Measurements from ENCODE around the gene ZBTB2. TPM values are rescaled to one million over a fixed set of nuclear protein-coding genes. Genes with fewer than 3 reads are reported as not detected.

The ZBTB2 gene
- total and polyA plus RNA-seq, 2 donors from 2014 or later: 6.0 to 11.2 TPM

GRCh38 chr6:151372164-151372563 lies 19.2 kb downstream of the ZBTB2 start:
- Histone ChIP-seq H3K36me3 (ENCODE audit: control insufficient read depth in 2 of 3, insufficient read depth in 3 of 3, low read length in 3 of 3) (peaks cover 6 to 19% (median 8%) of the 10 kb centered on the region in 3 donors), H3K9ac (ENCODE audit: low read length in 3 of 3) (no peak overlapping the region), H3K4me1 (ENCODE audit: control insufficient read depth in 2 of 3, insufficient read depth in 2 of 3, low read depth in 1 of 3, low read length in 3 of 3) (no peaks in the 10 kb centered on the region), H3K4me3 (ENCODE audit: low read length in 3 of 3) (no peak overlapping the region), H3K27ac (ENCODE audit: low read depth in 2 of 2, low read length in 2 of 2) (no peak overlapping the region), H3K9me3 (ENCODE audit: control insufficient read depth in 2 of 3, insufficient read depth in 1 of 3, low read length in 3 of 3) (no peaks in the 10 kb centered on the region), H3K27me3 (ENCODE audit: control insufficient read depth, insufficient read depth, low read length) (no peaks in the 10 kb centered on the region)
- no peak for FAIRE-seq
- intact Hi-C loops (cut with DNase I): no loop called here
- DNase-seq: no peak
- TF ChIP-seq CTCF (IDR thresholded peaks at IDR 0.05; ENCODE audit: borderline replicate concordance, extremely low read depth, insufficient read depth): no peak

DNA sequence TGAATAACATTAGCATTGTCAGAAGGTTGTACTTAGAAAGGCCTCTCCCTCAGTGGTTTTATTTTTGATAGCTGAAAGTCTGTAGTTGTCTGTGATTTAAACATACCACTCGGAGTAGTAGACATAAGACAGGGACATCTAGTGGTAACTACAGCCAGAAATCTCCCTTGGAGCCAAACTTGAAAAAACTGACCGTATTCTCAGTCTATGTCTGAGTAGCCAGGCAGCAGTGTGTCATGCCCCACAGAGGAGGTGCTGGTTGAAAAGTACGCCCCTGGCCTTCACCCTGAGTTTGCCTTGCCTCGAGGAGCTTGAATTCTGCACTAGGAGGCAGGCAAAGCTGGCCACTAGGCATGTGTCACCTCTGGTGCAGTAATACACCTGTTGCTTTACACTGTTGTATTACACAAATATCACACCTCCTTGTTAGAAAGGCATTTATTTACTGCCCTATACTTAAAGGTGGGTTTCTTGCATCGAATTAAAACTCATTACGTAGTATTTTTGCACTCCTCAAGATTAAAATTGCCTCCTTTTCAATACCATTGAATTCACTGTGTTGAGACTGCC lies 20.8 kb downstream of the ZBTB2 start:
- Histone ChIP-seq H3K9me3 (ENCODE audit: control insufficient read depth in 2 of 3, insufficient read depth in 1 of 3, low read length in 3 of 3) (no peaks in the 10 kb centered on the region), H3K36me3 (ENCODE audit: control insufficient read depth in 2 of 3, insufficient read depth in 3 of 3, low read length in 3 of 3) (peaks cover 9 to 30% (median 19%) of the 10 kb centered on the region in 3 donors), H3K4me1 (ENCODE audit: control insufficient read depth in 2 of 3, insufficient read depth in 2 of 3, low read depth in 1 of 3, low read length in 3 of 3) (no peaks in the 10 kb centered on the region), H3K27me3 (ENCODE audit: control insufficient read depth, insufficient read depth, low read length) (no peaks in the 10 kb centered on the region), H3K9ac (ENCODE audit: low read length in 3 of 3) (no peak overlapping the region), H3K27ac (ENCODE audit: low read depth in 2 of 2, low read length in 2 of 2) (no peak overlapping the region), H3K4me3 (ENCODE audit: low read length in 3 of 3) (no peak overlapping the region)
- FAIRE-seq (no peak), DNase-seq (peak in 1 of 5 donors; percentile 42)
- no peak for TF ChIP-seq CTCF (IDR thresholded peaks at IDR 0.05; ENCODE audit: borderline replicate concordance, extremely low read depth, insufficient read depth)
- intact Hi-C loops (cut with DNase I): no loop called here

GRCh38 chr6:151365233-151365632 lies 26.1 kb downstream of the ZBTB2 start:
- Histone ChIP-seq H3K9ac (ENCODE audit: low read length in 3 of 3) (no peak overlapping the region), H3K27me3 (ENCODE audit: control insufficient read depth, insufficient read depth, low read length) (no peaks in the 10 kb centered on the region), H3K4me1 (ENCODE audit: control insufficient read depth in 2 of 3, insufficient read depth in 2 of 3, low read depth in 1 of 3, low read length in 3 of 3) (no peaks in the 10 kb centered on the region), H3K27ac (ENCODE audit: low read depth in 2 of 2, low read length in 2 of 2) (no peak overlapping the region), H3K9me3 (ENCODE audit: control insufficient read depth in 2 of 3, insufficient read depth in 1 of 3, low read length in 3 of 3) (no peaks in the 10 kb centered on the region), H3K36me3 (ENCODE audit: control insufficient read depth in 2 of 3, insufficient read depth in 3 of 3, low read length in 3 of 3) (peaks cover 3 to 23% (median 19%) of the 10 kb centered on the region in 3 donors), H3K4me3 (ENCODE audit: low read length in 3 of 3) (no peak overlapping the region)
- FAIRE-seq (no peak), DNase-seq (no peak)
- intact Hi-C loops (cut with DNase I): no loop called here
- TF ChIP-seq CTCF (IDR thresholded peaks at IDR 0.05; ENCODE audit: borderline replicate concordance, extremely low read depth, insufficient read depth): no peak

- H3K4me3 ChIP-seq (ENCODE audit: low read length in 3 of 3): no peak overlapping the region
- FAIRE-seq (no peak), DNase-seq (no peak)
- intact Hi-C loops (cut with DNase I): no loop called here
- H3K27ac ChIP-seq (ENCODE audit: low read depth in 2 of 2, low read length in 2 of 2): no peak overlapping the region
- H3K4me1 ChIP-seq (ENCODE audit: control insufficient read depth in 2 of 3, insufficient read depth in 2 of 3, low read depth in 1 of 3, low read length in 3 of 3): no peaks in the 10 kb centered on the region
- no peak for TF ChIP-seq CTCF (IDR thresholded peaks at IDR 0.05; ENCODE audit: borderline replicate concordance, extremely low read depth, insufficient read depth)
- H3K36me3 ChIP-seq (ENCODE audit: control insufficient read depth in 2 of 3, insufficient read depth in 3 of 3, low read length in 3 of 3): peaks cover 0 to 8% (median 6%) of the 10 kb centered on the region in 3 donors
- no peak overlapping the region for H3K9ac ChIP-seq (ENCODE audit: low read length in 3 of 3)
- H3K9me3 ChIP-seq (ENCODE audit: control insufficient read depth in 2 of 3, insufficient read depth in 1 of 3, low read length in 3 of 3): no peaks in the 10 kb centered on the region
- no peaks in the 10 kb centered on the region for H3K27me3 ChIP-seq (ENCODE audit: control insufficient read depth, insufficient read depth, low read length)
These were observed 31.9 kb downstream of the ZBTB2 start for GRCh38 chr6:151359486-151359885.

Measured in kidney (tissue), 14 donors.